GM19035 (cell line): Measurements from ENCODE around the gene SV2B.

Source experiments
- ATAC-seq: cut with Tn5 transposase; IDR thresholded peaks from one replicate; pipeline ENCODE4 v1.9.1; 2021; ENCODE audit not compliant: unreplicated experiment

The SV2B gene

GRCh38 chr15:91263632-91264531 lies 163.8 kb downstream of the SV2B start:
- ATAC-seq: no peak

DNA sequence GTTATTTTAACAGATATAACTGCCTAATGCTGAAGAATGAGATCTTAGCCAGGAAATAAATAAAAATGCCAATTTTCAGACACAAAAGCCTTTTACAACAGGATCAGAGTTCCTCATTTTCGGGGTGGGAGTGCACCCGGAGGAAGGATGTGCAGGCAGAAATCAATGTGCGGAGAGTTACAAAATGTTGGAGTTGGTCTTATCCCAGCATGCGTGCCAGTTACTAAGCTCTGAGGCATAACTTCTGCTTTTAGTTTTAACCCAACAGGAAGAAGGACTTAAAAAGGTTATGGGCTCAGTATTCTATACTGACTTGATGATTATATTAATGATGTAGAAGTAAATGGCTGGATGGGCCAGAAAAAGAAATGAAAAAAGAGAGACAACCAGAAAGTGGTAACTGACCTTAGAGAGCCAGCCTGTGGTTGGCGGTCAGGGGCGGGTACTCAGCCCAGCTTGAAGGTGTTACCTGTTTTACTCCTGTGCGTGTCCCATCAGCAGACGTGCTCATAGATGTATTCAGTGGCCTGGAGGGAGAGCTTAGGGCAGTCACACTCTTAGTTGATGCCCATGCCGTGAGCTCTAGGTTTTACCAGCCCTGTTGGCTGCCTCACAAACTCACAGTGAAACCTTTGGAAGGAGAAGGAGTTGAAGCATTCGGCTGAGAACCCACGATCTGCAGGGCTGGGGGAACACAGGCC lies 164.7 kb downstream of the SV2B start:
- no peak for ATAC-seq

GRCh38 chr15:91265416-91265940 lies 165.4 kb downstream of the SV2B start:
- no peak for ATAC-seq

GRCh38 chr15:91268510-91268909 lies 168.5 kb downstream of the SV2B start:
- no peak for ATAC-seq

DNA sequence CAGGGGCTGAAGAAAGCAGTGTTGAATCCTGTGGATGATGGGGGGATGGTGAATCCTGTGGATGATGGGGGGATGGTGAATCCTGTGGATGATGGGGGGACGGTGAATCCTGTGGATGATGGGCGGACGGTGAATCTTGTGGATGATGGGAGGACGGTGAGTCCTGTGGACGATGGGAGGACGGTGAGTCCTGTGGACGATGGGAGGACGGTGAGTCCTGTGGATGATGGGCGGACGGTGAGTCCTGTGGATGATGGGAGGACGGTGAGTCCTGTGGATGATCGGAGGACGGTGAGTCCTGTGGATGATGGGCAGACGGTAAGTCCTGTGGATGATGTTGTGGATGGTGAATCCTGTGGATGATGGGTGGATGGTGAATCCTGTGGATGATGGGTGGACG lies 170.7 kb downstream of the SV2B start:
- ATAC-seq: no peak

DNA sequence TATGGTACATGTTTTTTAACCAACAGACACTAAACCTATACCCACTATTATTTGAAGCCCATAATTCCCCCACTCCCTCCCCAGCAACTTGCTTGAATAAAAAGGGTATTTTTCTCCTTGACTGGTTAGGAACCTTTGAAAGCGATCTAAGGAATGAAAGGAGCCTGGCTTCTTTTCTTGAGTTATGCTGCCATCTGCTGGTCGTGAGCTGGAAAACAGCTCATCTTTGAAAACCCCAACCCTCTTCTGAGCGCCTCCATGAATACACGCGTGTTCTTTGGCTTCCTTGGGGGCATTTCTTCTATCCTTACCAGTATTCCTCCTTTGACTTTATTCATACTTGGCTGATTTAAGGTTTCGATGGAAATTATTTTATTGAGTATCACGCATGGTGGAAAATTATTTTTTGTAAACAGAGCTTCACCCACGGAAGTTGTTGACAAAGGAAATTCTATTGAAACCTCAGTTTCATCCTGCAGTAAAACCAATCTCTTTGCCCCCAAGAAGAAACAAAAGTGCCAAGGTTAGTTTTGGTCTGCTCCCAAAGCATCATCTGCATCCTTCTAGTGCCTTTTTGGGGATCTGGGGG lies 171.6 kb downstream of the SV2B start:
- peak; percentile 71 for ATAC-seq

GRCh38 chr15:91275844-91276243 lies 175.8 kb downstream of the SV2B start:
- no peak for ATAC-seq

GRCh38 chr15:91278951-91279350 lies 178.9 kb downstream of the SV2B start:
- no peak for ATAC-seq

DNA sequence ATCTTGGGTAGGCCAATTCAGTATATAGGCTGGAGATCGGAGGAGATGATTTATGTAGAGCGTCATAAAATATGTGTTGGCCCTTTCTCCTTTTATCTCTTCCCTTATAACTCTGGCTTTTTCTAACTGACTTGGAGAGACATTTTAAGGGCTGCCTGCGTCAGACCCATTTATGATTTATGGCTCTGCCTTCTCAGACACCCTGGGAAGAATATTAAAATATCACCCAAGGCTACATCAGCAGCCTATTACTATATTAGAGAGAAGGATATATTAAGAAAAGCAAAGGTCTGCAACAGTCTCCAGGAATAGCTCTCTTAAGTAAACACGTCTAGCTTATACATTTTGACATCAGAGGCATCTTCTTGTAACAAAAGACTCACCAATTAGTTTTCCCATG lies 179.4 kb downstream of the SV2B start:
- no peak for ATAC-seq

GRCh38 chr15:91281947-91282346 lies 181.9 kb downstream of the SV2B start:
- ATAC-seq: no peak

- ATAC-seq: no peak
Measured at GRCh38 chr15:91282486-91282885, 182.4 kb downstream of the SV2B start.

- no peak for ATAC-seq
Measured at GRCh38 chr15:91283155-91283554, 183.1 kb downstream of the SV2B start.

- no peak for ATAC-seq
Measured at GRCh38 chr15:91284758-91285466, 184.9 kb downstream of the SV2B start.

DNA sequence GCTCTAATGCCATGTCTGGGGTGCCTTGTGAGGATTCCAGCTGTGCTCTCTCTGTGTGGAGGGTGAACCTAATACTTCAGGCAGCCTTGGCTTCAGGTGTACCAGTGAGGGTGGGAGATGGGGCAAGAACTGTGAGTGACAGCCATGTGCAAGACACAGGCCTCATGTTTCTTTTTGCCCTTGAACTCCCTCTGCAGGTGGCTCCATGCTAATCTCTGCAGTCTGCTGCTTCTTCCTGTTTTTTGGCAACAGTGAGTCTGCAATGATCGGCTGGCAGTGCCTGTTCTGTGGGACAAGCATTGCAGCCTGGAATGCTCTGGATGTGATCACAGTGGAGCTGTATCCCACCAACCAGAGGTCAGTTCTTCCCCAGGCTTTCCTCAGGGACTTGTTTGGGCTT lies 189.3 kb downstream of the SV2B start:
- ATAC-seq: no peak

- ATAC-seq: no peak
Measured at GRCh38 chr15:91290553-91290952, 190.5 kb downstream of the SV2B start.

DNA sequence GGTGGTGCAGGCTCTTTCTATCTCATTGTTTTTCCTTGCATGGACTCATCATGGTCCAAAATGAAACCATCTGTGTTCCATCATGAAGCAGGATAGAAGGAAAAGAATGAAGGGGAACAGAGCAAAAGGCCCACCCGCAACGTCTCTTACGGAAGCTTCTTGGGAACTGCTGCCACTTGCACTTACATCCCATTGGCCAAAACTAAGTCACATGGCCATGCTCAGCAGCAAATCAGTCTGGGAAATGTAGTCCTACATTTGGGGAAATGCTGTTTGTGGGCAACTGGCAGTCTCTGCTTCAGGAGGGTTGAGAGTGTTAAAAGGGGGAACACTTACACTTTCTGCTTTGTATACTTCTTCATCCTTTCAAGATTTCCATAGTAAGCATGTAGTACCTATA lies 191.6 kb downstream of the SV2B start:
- peak; percentile 52 for ATAC-seq

DNA sequence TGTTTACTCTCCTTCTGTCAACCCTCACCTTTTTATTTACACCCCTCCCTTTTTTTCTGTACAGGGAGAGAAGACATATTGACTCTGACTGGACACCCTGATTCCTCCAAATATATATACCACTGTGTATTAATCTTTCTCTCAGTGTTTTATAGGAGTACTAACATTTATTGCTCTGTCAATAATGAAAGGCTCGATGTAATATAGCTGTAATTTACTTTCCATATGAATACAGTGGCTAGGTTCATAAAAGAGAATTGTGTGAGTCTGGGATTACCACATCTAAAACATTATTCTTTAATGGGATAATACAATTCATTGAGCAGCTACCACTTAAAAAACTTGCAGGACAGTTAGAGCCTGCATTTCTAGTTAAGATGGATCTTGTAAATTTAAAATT lies 194.3 kb downstream of the SV2B start:
- ATAC-seq: no peak

- ATAC-seq: no peak
Measured at GRCh38 chr15:91294795-91295194, 194.7 kb downstream of the SV2B start.

GRCh38 chr15:91298101-91298500 lies 198.0 kb downstream of the SV2B start:
- ATAC-seq: no peak

GRCh38 chr15:91302588-91303439 lies 202.8 kb downstream of the SV2B start:
- ATAC-seq: peak; percentile 64
